Gastrocnemius medialis (tissue), 4 donors: Measurements from ENCODE around the gene LOXL3.

Experiments
- POLR2A ChIP-seq, 2 donors: fragments of 450-650 bp; IDR thresholded peaks; one replicate each; pipeline ENCODE4 v1.6.1; 2017; ENCODE audit warnings: antibody characterized with exemption in 2 of 2, mild to moderate bottlenecking in 2 of 2, moderate library complexity in 2 of 2
- TF ChIP-seq, protein P1 (sequence below), 5 experiments: fragments of 450-650 bp in 3 of 5; fragments of 200-600 bp in 2 of 5; sonication (generic) in 2 of 5; IDR thresholded peaks in 4 of 5; conservative IDR thresholded peaks in 1 of 5; 1 replicate in 4 of 5; 2 replicates in 1 of 5; pipeline ENCODE4 v1.5.1; 2016 to 2019; ENCODE audit warnings: antibody characterized with exemption in 5 of 5, mild to moderate bottlenecking in 3 of 5, moderate library complexity in 3 of 5

DNA sequence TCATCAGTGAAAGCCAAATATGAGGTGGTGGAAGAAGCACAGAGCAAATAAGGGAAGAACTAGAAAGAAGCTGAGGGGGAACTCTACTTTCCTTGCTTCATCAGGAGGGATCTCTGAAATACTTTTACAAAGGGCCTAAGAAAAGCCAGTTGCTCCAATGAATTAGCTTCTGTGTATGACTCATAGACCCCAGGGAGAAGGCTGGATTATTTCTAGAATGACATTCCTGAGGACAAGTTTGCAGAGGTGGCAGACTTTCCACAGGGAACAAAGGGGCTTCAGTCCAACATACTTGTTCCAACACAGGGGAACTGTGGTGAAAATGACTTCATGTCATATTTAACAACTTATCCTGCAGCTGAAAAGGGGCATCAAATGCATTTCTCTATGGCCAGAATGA is 29.8 kb upstream of the LOXL3 start:
- TF ChIP-seq, protein P1, sequence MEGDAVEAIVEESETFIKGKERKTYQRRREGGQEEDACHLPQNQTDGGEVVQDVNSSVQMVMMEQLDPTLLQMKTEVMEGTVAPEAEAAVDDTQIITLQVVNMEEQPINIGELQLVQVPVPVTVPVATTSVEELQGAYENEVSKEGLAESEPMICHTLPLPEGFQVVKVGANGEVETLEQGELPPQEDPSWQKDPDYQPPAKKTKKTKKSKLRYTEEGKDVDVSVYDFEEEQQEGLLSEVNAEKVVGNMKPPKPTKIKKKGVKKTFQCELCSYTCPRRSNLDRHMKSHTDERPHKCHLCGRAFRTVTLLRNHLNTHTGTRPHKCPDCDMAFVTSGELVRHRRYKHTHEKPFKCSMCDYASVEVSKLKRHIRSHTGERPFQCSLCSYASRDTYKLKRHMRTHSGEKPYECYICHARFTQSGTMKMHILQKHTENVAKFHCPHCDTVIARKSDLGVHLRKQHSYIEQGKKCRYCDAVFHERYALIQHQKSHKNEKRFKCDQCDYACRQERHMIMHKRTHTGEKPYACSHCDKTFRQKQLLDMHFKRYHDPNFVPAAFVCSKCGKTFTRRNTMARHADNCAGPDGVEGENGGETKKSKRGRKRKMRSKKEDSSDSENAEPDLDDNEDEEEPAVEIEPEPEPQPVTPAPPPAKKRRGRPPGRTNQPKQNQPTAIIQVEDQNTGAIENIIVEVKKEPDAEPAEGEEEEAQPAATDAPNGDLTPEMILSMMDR (IDR thresholded peaks at IDR 0.05 in 4 of 5, conservative IDR thresholded peaks at IDR 0.05 in 1 of 5), result no peak
- TF ChIP-seq POLR2A (IDR thresholded peaks at IDR 0.05), result no peak
